Measurements from ENCODE around the gene FAM111B. TPM values are rescaled to one million over a fixed set of nuclear protein-coding genes. Genes with fewer than 3 reads are reported as not detected.

The FAM111B gene
- total and polyA plus RNA-seq, 8 donors: 0.29 to 37.9 (median 2.5) TPM

DNA sequence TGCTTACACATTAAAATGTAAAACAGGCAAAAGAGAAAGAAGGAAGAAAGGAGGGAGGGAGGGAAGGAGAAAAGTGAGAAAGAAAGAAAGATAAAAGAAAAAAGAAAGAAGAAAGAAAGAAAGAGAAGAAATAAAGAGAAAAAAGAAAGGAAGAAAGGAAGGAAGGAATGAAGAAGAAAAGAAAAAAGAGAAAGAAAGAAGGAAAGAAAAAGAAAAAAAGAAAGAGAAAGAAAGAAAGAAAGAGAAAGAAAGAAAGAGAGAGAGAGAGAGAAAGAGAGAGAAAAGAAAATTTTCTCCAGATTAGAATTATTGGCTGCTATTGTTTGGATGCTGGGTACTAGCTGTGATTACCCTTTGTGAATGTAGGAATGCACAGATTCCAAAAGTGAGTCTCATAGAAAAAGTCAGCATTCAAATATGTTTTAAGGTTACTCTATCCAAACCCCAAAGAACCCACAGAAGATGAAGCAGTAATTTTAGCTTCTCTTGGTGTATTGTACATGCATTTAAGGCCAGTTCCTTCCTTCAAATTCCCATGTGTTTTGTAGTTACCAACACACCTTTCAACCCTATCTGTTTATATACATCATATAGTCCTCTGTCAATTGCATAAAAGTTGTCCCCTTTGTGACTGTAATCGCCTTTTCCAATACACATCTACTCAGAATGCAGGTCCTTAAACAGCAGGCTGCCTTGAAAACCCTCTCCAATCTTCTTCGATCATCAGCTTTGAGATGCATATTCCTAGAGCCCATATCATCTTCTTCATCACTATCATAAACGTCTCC is 34.8 kb downstream of the FAM111B start:
- 1 to 2% (median 1%) methylated on average over 3 of the region's 3 CpGs for WGBS, 5 donors
- Histone ChIP-seq H3K9me3 (no peaks in the 10 kb centered on the region), H3K4me1 (peaks cover 16 to 47% (median 38%) of the 10 kb centered on the region in 4 donors), H3K27me3 (no peaks in the 10 kb centered on the region), H3K36me3 (peaks cover 0 to 25% (median 11%) of the 10 kb centered on the region in 4 donors), H3K27ac (peak overlapping the region; percentile 92 to 99 (median 95)), H3K4me3 (peak overlapping the region; percentile 69 to 81 (median 74))
- intact Hi-C loops (cut with DNase I; ENCODE audit: low total_unique reads): no loop called here
- DNase-seq: peak in 1 of 2 donors; percentile 16
- TF ChIP-seq EP300 (IDR thresholded peaks at IDR 0.05): no peak
- no peak for TF ChIP-seq POLR2AphosphoS5 (IDR thresholded peaks at IDR 0.05)
- no peak for TF ChIP-seq POLR2A (IDR thresholded peaks at IDR 0.05)
- TF ChIP-seq, protein P1, sequence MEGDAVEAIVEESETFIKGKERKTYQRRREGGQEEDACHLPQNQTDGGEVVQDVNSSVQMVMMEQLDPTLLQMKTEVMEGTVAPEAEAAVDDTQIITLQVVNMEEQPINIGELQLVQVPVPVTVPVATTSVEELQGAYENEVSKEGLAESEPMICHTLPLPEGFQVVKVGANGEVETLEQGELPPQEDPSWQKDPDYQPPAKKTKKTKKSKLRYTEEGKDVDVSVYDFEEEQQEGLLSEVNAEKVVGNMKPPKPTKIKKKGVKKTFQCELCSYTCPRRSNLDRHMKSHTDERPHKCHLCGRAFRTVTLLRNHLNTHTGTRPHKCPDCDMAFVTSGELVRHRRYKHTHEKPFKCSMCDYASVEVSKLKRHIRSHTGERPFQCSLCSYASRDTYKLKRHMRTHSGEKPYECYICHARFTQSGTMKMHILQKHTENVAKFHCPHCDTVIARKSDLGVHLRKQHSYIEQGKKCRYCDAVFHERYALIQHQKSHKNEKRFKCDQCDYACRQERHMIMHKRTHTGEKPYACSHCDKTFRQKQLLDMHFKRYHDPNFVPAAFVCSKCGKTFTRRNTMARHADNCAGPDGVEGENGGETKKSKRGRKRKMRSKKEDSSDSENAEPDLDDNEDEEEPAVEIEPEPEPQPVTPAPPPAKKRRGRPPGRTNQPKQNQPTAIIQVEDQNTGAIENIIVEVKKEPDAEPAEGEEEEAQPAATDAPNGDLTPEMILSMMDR (IDR thresholded peaks at IDR 0.05): no peak

DNA sequence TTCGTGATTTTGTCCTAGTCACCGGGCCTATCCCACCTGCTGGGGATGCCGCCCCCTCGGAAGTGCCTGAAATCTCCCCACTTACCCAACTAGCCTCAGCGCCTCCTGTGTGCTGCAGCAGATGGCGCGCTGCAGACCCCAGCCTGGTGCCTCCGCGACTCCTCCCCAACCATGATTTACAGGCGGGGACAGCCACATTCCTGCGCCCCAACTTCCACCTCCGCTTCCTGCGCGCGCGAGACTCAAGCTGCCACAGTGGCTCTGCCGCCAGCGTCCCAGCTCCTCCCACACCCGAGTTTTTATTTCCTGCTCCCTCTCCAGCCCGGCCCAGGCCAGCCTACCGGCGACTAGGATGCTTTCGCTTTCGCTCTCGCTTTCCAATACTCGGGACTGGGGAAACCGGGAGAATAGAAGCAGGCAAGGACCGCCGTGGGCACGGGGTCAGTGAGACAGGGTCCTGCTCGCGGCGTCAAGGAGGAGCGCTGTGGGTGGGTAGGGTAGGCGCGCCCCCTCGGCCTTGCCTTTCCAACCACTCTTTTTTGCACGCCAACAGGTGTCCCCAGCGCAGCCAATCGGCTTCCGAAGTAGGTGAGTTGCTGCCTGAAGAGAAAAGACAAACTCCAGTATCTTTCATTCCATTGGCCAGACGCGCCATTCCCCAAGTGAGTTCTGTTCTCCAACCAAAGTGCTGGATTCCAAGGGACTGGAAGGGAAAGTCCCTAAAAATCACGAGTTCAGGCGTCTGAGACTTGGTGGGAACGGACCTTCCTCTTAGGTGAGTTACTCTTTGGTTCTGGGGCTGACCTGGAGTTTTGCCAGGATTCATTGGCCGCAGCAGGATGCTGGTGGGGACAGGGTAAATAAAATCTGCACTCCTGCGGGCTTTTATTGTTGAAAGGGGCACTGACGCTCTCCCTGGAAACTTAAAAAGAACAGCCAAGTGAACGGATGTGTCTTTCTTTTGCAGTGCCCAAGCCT is 35.8 kb downstream of the FAM111B start, which contains the start of gene FAM111A:
FAM111A (plus strand) TSS at position 327 of the 978 bp plus-strand sequence. CDS start 6,017 bp downstream, outside the sequence.
- H3K27ac ChIP-seq: peak within 1 kb of the TSS; percentile 92 to 99 (median 95)
- H3K4me3 ChIP-seq: peak within 1 kb of the TSS; percentile 69 to 81 (median 74)
- H3K9me3 ChIP-seq: no peaks in the 10 kb centered on the region
- no peak for TF ChIP-seq EP300 (IDR thresholded peaks at IDR 0.05)
- TF ChIP-seq, protein P1 (IDR thresholded peaks at IDR 0.05): peak in 1 of 7 experiments; percentile 26
- peak in 1 of 4 donors; percentile 15 for TF ChIP-seq POLR2A (IDR thresholded peaks at IDR 0.05)
- TF ChIP-seq POLR2AphosphoS5 (IDR thresholded peaks at IDR 0.05): peak; percentile 22 to 79 (median 78)
- peaks cover 16 to 54% (median 40%) of the 10 kb centered on the region in 4 donors for H3K4me1 ChIP-seq
- peaks cover 0 to 15% (median 7%) of the 10 kb centered on the region in 4 donors for H3K36me3 ChIP-seq
- intact Hi-C loops (cut with DNase I; ENCODE audit: low total_unique reads): no loop called here
- WGBS, 5 donors: 0 to 1% (median 0%) methylated on average over 38 to 50 of the region's 50 CpGs
- H3K27me3 ChIP-seq: no peaks in the 10 kb centered on the region
- peak; percentile 92 to 96 for DNase-seq

DNA sequence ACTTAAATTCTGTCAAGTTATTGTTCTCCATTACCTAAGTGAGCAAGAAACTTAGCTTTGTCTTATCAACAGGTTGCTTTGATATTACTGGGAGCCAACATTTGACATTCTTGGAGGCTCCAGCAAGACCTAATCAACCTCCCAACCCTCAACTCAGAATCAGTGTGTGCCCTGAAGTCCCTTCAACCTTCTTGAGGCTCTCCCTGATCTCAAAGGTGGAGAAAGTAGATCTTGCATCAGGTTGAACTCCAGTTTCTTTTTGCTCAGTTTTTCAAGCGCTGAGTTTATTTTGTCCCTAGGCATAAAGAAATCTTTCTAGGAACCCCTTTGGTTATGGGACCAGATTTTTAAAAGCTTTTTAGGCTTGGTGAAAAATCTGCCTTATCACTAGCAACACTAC is 37.1 kb downstream of the FAM111B start:
- intact Hi-C loops (cut with DNase I; ENCODE audit: low total_unique reads): no loop called here
- Histone ChIP-seq H3K4me1 (peaks cover 16 to 54% (median 40%) of the 10 kb centered on the region in 4 donors), H3K27ac (peak overlapping the region; percentile 64 to 99 (median 93)), H3K27me3 (no peaks in the 10 kb centered on the region), H3K4me3 (peak overlapping the region; percentile 52 to 81 (median 63)), H3K36me3 (peaks cover 0 to 16% (median 5%) of the 10 kb centered on the region in 4 donors), H3K9me3 (no peaks in the 10 kb centered on the region)
- no peak for TF ChIP-seq EP300 (IDR thresholded peaks at IDR 0.05)
- TF ChIP-seq POLR2A (IDR thresholded peaks at IDR 0.05): no peak
- TF ChIP-seq, protein P1 (IDR thresholded peaks at IDR 0.05): no peak
- no peak for TF ChIP-seq POLR2AphosphoS5 (IDR thresholded peaks at IDR 0.05)
- no peak for DNase-seq
- 81 to 91% (median 88%) methylated on average over 1 of the region's 1 CpG for WGBS, 5 donors

All from stomach (tissue), 9 donors.